Fibroblast of peridontal ligament (primary cell): ENCODE data around the gene RRAGC.

Experiments
- DNase-seq: peaks from one replicate; pipeline ENCODE4 v3.0.0-alpha.2; 2010; ENCODE audit errors: extremely low read depth

The RRAGC gene

GRCh38 chr1:38859561-38860453, at the start of gene RRAGC:
TSS of gene RRAGC (minus strand) at chr1:38859772. CDS start at chr1:38859646, 126 bp downstream.
- peak; percentile 96 for DNase-seq

- no peak for DNase-seq
These were observed 49.2 kb upstream of the RRAGC start for GRCh38 chr1:38908821-38909220.

GRCh38 chr1:38905985-38906384, 46.4 kb upstream of the RRAGC start:
- no peak for DNase-seq

GRCh38 chr1:38899560-38899959, 40.0 kb upstream of the RRAGC start:
- DNase-seq: no peak

- no peak for DNase-seq
These were observed 39.2 kb upstream of the RRAGC start for GRCh38 chr1:38898653-38899230.

GRCh38 chr1:38896169-38896568, 36.6 kb upstream of the RRAGC start:
- DNase-seq: no peak

GRCh38 chr1:38892976-38893375, 33.4 kb upstream of the RRAGC start:
- no peak for DNase-seq

GRCh38 chr1:38891753-38892152, 32.2 kb upstream of the RRAGC start:
- DNase-seq: no peak

GRCh38 chr1:38889589-38889988, 30.0 kb upstream of the RRAGC start:
- DNase-seq: no peak

- DNase-seq: no peak
These were observed 29.1 kb upstream of the RRAGC start for GRCh38 chr1:38888423-38889333.

GRCh38 chr1:38885092-38885491, 25.5 kb upstream of the RRAGC start:
- DNase-seq: no peak

GRCh38 chr1:38881487-38881886, 21.9 kb upstream of the RRAGC start, which contains the start of gene GJA9:
TSS of gene GJA9 (minus strand) at chr1:38881587. CDS start at chr1:38876098, 5,489 bp downstream.
- no peak for DNase-seq

GRCh38 chr1:38875811-38876210, 16.2 kb upstream of the RRAGC start:
- DNase-seq: no peak

GRCh38 chr1:38873027-38873969, 13.7 kb upstream of the RRAGC start, which contains the start of gene MYCBP:
TSS of gene MYCBP (minus strand) at chr1:38873348. CDS start at chr1:38873305, 43 bp downstream.
- DNase-seq: peak; percentile 92

- peak; percentile 23 for DNase-seq
These were observed 12.9 kb upstream of the RRAGC start for GRCh38 chr1:38872401-38873026.

- no peak for DNase-seq
These were observed 11.4 kb upstream of the RRAGC start for GRCh38 chr1:38870996-38871395.

GRCh38 chr1:38867208-38867607, 7.6 kb upstream of the RRAGC start:
- no peak for DNase-seq

- DNase-seq: no peak
These were observed 5.6 kb upstream of the RRAGC start for GRCh38 chr1:38865112-38865715.

GRCh38 chr1:38860454-38860795, 853 bp upstream of the RRAGC start:
- DNase-seq: peak; percentile 21
